SH-SY5Y (cell line): ENCODE data around the gene DLGAP1.

Source experiments
- GATA2 ChIP-seq: IDR thresholded peaks from 2 replicates; pipeline ENCODE4 v1.6.1; 2011; ENCODE audit warnings: mild to moderate bottlenecking, low read depth, low read length
- GATA3 ChIP-seq: IDR thresholded peaks from 2 replicates; pipeline ENCODE4 v1.6.1; 2011; ENCODE audit warnings: low read depth, mild to moderate bottlenecking, low read length, moderate library complexity

- TF ChIP-seq GATA2 (no peak), GATA3 (no peak)
Measured at GRCh38 chr18:3870914-3871313, 584.2 kb downstream of the DLGAP1 start.
